COLO668 (cell line): ENCODE measurements around the gene ZNF768.
"Not testable (repeated sequence)": the region's sequence is repeated elsewhere in the genome, so short reads cannot be mapped to it uniquely, and the experiment has no call there.

ENCODE experiments used
- DNase-seq: peaks from one replicate; lab custom pipeline; 2025; ENCODE audit not compliant: unreplicated experiment; lab: John Stamatoyannopoulos, UW

ZNF768 gene

DNA sequence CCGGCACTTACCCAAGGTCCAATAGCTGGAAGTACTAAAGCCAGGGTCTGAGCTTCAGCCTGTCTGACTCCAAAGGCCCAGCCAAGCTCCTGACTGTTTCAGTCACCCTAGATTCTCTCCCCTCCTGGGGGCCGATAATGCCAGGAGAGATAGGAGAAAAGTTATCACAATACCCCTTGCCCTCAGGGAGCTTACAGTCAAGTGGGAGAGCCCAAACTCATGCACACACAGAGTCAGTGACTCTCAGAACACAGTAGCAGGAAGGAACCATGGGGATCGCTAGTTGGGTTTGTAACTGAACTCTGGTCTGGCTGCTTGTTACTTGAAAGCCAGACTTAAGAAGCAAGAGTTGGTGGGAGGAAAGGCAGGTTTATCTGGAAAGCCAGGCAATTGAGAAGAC lies 14.9 kb downstream of the ZNF768 start:
- no peak for DNase-seq

- no peak for DNase-seq
Measured at GRCh38 chr16:30510376-30510938, 15.9 kb downstream of the ZNF768 start.

DNA sequence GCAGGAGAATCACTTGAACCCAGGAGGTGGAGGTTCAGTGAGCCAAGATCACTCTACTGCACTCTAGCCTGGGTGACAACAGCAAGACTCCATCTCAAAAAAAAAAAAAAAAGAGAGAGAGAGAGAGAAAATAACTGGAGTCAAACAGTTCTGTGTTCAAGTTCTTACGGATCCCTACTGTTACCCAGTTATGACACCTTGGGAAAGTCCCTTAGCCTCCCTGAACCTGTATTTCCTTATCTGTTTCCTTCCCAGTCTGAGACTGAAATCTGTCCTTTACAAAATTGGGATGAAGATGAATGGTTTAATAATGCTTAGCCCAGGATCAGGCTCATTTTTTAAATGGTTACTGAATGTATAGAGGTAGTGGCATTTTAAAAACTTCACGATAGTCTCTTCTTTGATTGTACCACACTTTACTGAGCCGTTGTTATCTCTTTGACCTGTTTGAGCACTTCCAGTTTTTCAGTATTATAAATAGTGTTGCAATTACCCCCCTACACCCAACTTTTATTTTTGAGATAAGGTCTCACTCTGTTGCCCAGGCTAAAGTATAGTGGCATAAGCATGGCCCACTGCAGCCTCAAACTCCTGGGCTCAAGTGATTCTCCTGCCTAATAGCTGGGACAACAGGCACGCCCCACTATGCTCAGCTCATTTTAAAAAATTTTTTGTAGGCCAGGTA lies 17.1 kb downstream of the ZNF768 start:
- DNase-seq: no peak

DNA sequence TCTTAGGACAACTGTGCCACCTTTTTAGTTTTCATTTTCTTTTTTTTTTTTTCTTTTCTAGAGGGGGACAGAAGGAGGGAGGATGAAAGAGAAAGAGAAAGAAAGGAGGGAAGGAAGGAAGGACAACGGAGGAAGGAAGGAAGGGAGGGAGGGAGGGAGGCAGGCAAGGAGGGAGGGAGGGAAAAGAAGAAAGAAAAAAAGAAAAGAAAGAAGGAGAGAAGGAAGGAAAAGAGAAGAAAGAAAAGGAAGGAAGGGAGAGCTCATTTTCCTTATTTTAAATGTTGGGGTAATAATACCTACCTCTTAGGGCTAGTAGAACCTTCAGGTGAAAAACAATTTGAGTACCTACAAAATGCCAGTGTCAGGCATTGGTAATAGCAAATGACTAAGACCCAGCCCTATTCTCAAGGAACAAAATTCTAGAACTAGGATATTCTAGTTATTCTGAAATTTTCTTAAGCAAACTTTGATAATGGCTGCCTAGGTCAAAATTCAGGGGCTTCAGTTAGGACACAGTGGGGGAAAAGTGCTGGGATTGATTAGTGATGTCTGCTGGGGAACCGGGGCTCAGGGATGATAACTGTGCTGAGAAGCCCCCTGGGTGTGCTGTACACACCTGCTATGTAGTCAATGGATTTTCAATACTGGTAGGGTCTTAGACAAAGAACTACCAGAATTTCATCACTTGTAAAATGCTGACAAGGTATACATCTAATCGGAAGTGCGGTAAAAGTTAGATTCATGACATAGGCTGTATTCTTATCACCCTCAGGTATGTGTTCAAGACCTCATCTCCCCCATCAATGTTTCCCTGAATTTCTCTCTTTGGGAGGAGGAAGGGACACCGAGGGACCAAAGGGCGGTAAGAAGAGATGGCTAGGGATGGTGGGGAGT lies 22.7 kb downstream of the ZNF768 start:
- DNase-seq: no peak

DNA sequence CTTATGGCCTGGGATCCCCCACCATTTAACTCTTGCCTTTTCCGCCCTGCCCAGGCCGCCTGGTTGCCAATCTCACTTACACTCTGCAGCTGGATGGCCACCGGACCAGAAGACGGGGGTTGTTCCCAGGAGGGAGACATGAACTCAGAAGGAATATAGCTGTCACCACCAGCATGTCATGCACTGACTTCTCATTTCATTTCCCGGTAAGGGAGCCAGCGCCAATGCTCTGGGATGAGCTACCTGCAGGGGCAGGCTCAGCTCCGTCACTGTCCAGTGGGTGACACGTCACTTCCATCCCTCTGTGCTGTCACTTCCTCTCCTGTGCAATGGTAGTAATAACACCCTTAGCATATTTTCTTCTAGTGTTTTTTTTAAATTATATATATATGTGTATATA lies 27.1 kb downstream of the ZNF768 start:
- DNase-seq: peak; percentile 9

DNA sequence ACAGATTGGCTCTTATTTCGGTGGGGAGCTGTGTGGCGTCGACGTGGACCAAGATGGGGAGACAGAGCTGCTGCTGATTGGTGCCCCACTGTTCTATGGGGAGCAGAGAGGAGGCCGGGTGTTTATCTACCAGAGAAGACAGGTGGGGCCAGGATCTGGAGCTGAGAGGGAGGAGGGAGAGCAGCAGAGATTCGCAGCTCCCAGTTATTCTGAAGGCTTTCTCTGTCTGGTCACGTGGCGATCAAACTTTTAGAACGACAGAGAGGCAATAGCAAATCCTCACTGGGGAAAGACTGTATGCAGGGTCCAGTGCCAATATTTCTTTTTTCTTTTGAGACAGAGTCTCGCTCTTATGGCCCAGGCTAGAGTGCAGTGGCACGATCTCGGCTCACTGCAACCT lies 31.7 kb downstream of the ZNF768 start:
- DNase-seq: no peak

GRCh38 chr16:30493941-30494488 lies 32.4 kb downstream of the ZNF768 start:
- DNase-seq: no peak

- DNase-seq: no peak
Measured at GRCh38 chr16:30491744-30492308, 34.5 kb downstream of the ZNF768 start.

DNA sequence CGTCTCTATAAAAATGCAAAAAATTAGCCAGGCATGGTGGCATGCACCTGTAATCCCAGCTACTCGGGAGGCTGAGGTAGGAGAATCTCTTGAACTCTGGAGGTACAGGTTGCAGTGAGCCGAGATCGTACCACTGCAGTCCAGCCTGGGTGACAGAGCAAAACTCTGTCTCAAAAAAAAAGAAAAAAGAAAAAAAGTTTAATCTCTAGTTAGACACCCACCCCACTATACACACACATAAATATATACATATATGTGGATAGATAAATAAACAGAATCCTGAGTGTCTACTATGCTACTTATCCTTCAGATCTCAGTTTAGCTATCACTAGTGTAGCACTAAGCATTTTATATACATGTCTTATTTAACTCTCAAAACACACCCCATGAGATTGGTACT lies 35.1 kb downstream of the ZNF768 start:
- DNase-seq: no peak

DNA sequence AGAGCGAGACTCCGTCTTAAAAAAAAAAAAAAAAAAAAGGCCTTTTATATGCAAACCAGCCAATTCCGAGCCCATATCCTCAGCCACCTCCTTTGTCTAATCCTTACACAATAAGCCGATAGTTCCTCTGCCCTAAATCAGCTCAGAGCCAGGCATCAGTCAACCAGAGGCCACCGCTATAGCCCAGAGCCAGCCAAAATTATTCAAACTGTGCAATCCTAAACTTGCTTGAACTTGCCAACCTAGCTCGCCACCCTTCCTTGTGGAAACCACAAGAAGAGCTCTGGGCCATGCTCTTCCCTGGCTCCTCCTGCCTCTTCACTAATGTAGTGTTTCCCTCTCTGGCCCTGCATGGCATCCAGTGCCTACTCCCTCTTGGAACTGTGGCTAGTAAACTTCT lies 36.2 kb downstream of the ZNF768 start:
- no peak for DNase-seq

DNA sequence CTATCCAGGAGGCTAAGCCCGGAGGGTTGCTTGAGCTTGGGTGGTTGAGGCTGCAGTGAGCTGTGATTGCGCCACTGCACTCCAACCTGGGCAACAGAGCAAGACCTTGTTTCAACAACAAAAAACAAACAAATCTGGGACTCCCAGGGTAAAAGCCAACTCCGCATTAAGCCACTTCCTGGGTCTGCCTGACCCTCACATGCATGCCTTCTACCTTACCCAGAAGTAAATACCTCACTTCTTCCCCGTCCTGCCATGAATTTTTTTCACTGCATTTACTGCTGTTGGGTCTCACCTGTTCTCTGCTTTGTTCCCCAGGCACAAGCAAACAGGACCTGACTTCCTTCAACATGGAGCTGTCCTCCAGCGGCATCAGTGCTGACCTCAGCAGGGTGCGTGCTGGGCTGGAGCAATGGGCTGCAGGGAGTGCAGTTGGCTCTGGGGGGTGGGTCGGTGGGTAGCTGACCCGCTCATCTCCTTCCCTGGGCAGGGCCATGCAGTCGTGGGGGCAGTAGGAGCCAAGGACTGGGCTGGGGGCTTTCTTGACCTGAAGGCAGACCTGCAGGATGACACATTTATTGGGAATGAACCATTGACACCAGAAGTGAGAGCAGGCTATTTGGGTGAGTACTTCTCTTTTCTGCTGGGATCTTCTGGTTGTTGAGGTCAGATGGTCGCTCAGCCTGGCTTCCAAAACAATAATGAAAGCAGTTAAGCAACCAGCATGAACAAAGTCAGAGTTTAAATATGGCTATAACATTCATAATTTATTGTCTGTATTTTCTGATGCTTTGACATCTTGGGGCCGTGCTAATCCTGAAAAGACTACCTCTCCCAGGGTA lies 37.4 kb downstream of the ZNF768 start:
- DNase-seq: no peak

GRCh38 chr16:30485818-30486436 lies 40.4 kb downstream of the ZNF768 start:
- DNase-seq: no peak

DNA sequence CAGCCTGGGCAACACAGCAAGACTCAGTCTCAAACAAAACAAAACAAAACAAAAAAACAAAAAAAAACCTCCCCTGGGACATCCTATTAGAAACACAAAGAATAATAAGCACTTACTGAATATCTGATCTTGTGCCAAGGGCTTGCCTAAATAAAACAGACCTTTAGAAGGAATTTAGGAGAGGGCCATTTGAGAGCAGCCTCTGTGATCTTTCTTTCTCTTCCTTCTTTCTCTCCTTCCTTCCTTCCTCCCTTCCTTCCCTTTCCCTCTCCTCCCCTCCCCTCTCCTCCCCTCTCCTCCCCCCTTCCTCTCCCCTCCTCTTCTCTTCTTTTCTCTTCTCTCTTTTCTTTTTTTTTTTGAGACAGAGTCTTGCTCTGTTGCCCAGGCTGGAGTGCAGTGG lies 41.5 kb downstream of the ZNF768 start:
- DNase-seq: no peak

DNA sequence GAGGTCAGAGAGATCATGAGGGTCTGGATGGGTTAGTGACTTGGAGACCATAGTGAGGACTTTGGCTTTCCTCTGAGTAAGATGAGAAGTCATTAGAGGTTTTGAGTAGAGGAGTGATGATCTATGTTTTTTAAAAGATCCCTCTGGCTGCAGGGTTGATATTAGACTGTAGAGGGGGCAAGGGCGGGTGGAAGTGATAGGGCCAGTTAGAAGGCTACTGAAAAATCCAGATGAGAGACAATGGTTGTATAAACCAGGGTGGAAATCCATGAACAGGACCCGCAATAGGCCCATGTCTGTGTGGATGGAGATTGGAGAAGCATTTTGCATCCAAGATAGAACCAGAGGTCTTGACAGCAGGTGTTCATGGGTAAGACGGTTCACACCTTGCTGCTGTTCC lies 44.0 kb downstream of the ZNF768 start:
- DNase-seq: no peak

DNA sequence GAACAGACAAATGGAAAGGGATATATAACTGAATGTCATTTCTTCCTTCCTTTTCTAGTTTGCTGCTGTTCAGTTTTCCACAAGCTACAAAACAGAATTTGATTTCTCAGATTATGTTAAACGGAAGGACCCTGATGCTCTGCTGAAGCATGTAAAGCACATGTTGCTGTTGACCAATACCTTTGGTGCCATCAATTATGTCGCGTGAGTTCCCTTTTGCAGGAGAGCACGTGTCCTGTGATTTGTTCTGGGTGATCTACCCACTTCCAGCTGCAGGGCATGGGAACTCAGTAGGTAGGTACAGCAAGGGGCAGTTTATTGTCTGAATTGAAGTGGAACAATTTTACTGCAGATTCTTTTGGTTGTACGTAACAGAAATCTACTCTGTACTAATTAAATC lies 45.0 kb downstream of the ZNF768 start:
- no peak for DNase-seq

- no peak for DNase-seq
Measured at GRCh38 chr16:30478766-30479478, 47.4 kb downstream of the ZNF768 start.

GRCh38 chr16:30477773-30478172 lies 48.6 kb downstream of the ZNF768 start:
- not testable (repeated sequence) for DNase-seq

DNA sequence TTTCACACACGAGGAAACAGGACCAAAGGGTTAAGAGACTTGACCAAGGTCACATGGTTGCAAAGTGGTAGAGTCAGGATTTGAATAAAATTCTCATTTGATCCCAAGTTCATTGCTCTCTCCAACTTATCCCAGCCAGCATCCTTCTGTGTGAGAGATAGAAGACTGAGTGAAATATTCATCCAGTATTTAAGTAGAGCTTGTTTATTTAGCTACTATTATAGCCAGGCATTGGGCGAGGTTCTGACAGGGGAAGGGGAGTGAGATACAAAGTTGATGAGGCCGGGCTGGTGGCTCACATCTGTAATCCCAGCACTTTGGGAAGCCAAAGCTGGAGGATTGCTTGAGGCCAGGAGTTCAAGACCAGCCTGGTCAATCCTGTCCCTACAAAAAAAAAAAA lies 49.4 kb downstream of the ZNF768 start:
- DNase-seq: no peak

DNA sequence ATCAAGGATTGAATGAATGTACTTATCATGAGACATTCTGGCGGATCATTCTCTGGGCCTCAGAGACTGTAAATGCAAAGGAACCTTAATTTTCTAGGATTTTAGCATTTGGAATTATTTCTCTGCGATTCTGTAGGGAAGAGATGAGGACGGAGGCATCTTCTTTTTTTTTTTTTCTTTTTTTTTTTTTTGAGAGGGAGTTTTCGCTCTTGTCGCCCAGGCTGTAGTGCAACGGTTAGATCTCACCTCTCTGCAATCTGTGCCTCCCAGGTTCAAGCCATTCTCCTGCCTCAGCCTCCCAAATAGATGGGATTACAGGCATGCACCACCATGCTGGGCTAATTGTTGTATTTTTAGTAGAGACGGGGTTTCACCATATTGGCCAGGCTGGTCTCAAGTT lies 51.7 kb downstream of the ZNF768 start:
- DNase-seq: no peak

GRCh38 chr16:30474074-30474452 lies 52.3 kb downstream of the ZNF768 start:
- no peak for DNase-seq
